ENCODE measurements around the gene ZSWIM7.
A peak's percentile ranks its signal among the peaks of the same experiment; 100 is the strongest.
"Not testable (repeated sequence)": the region's sequence is repeated elsewhere in the genome, so short reads cannot be mapped to it uniquely, and the experiment has no call there.

Gene ZSWIM7

DNA sequence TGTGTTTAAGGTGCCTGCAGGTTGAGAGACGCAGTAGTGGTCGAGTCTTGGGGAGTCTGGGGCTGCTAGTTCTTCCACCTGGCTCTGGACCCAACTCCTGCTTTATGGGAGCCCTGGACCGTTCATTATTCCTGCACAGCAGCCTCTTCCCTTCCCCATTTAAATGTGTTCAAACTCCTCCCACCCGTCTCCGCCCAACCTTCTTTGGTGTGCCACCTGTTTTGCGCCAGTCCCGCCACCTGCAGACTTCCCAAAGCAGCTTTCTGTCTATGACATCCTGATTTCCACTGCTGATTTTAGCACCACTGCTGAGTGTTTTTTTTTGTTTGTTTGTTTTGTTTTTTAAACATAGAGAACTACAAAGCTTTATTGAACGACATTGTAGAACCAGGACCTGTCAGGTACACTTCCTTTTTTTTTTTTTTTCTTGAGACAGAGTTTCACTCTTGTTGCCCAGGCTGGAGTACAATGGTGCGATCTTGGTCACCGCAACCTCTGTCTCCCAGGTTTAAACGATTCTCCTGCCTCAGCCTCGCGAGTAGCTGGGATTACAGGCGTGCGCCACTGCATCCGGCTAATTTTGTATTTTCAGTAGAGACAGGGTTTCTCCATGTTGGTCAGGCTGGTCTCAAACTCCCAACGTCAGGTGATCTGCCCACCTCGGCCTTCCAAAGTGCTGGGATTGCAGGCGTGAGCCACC, 41.7 kb downstream of the ZSWIM7 start:
- DNase-seq (ENCODE audit: low read depth in 2 of 2), result no peak

DNA sequence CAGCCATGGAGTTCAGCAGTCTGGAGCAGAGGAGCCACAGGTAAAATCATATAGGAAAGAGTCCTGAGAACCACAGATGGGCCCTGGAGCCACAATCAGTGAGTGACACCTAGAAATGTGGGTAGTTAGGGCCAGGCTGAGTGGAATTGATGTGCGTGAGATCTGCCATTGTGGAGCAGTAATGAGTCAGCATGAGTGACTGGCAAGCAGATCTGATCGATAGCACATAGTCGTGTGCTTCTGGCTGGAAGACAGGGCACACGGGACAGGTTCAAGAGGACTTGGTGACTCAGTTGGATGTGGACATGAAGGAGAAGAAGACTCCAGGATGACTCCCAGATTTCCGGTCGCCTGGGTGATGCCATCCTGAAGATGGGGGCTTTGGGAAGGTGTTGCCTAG, 42.3 kb downstream of the ZSWIM7 start:
- DNase-seq (ENCODE audit: low read depth in 2 of 2), result peak in 1 of 2 experiments; percentile 11

DNA sequence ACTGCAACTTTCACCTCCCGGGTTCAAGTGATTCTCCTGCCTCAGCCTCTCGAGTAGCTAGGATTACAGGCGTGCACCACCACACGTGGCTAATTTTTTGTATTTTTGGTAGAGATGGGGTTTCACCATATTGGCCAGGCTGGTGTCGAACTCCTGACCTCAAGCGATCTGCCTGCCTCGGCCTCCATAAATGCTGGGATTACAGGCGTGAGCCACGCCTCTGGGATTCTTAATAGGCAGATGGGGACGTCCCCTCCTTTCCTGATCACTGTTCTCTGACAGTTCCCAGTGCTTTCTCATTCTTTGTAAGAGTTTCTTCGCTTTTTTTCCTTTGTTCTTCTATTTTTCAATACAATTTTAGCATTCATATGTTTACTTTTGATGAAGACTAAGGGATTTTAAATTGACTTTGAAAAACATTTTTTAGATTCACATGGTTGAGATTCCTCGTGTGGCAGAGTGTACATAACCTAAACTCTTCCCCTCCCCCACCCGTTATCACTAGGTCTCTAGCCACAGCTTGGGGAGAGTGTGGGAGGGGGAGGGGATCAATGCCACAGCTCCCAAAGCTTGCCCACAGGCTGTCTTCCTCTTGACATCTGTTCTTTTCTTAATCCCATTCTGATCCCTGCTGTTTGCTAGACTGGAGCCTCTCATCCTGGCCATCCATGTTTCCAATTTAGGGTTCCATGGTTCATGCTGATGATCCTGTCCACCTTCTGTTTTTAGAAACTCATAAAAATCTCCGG, 43.5 kb downstream of the ZSWIM7 start:
- DNase-seq (ENCODE audit: low read depth in 2 of 2), result no peak

DNA sequence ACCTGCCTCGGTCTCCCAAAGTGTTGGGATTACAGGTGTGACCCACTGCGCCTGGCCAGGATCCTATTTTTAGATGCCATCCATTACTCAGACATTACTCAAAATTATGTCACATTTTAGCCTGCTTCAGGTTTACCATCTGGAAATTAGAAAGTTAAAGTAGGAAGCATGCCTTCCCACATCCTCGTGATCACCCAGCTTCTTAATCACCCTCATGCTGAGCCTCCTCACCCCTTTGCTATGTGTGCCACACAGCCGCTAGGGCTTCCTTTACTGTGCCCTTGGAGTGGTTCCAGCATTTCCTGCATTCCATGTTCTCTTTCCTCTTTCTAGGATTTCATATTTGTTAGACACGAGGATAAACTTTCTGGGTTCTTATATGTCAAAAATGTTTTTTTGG, 45.3 kb downstream of the ZSWIM7 start:
- DNase-seq (ENCODE audit: low read depth in 2 of 2), result no peak

DNA sequence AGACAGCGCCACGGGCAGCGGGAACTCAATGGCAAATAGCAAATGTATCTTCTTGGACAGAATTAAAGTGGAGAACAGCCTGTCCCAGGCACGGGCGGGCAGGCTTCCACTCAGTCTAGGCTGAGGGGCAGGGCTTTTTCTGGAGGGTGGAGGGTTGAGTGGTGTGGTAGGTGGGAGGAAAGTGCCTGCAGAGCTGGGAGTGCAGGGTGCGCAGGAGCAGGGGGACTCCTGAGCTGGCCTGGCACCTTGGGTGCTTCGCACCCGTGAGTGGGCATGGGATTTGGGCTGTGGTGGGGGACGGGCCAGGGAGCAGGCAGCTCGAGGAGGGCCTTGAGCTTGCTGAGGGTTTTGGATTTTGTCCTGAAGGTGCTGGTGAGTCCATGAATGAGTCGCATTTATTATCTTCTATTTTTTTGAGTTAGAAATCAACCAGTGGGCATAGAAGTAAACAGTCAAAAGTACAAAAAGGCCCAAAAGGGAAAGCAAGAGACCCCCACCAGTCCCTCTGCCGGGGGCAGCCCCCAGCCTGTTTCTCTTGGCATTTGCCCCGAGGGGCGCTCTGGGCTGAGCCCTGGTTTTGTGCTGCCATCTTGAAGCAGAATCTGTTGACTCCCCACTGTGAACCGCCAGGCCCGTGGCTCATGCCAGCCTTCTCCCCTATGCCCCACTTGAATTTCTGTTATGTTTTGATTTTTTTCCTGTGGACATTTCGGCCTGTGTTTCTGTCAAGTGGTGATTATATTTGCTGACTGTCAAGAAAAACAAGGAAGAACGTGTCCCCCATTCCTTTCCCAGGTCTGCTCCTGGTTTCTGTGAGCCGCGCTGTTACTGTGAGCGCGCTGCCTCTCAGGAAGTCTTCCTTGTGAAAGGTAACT, 46.4 kb downstream of the ZSWIM7 start:
- DNase-seq (ENCODE audit: low read depth in 2 of 2), result no peak

DNA sequence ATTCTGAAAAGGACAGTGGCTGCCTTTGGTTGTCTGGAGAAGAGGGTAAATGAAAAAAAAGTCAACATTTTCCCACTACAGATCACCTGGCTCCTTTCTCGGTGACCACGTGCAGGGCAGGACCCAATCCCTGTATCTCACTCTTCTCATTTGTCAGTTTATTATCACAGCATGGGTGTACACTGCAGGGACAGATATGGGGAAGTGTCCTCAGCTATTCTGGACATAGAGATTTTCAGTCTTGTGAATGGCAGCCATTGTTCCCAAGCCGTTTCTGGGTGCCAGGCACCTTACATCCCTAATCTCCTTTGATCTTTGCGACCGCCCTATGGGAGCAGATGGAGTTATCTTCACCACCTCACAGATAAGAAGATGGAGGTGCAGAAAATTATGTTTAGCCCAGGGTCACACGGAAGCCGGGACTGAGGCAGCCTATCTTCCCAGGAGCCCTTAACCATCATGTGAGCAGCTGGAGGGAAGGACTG, 47.4 kb downstream of the ZSWIM7 start:
- no peak for DNase-seq (ENCODE audit: low read depth in 2 of 2)

DNA sequence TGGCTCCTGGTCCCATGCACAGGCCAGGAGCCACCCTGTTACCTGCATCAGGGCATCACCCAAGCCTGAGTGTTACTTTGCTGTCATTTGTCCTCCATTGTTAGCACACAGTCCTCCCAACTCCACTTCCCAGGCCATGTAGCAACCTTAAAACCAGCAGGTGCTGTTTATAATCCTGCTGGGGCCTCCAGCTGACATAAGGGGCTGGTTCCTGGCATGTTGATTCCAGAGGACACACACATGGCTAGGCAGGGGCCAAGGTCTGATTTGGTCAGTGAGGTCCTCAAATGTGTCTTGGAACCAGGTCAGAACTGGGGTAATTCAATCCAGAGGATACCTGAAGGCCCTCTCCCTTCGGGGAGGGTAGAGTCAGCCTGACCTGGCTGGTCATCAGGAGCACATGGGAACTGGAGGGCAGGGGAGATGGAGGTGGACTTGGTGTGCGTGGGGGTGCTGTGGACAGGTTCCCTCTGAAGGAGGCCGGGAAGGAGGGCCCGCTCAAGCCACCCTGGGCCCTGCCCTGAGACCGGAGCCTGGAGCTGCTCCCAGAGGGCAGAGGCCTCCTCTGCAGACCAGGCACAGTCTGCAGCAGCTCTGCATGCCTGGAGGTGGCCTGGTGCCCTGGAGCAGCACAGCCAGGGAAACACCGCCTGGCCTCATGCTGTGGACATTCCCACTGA, 48.0 kb downstream of the ZSWIM7 start:
- DNase-seq (ENCODE audit: low read depth in 2 of 2), result no peak

DNA sequence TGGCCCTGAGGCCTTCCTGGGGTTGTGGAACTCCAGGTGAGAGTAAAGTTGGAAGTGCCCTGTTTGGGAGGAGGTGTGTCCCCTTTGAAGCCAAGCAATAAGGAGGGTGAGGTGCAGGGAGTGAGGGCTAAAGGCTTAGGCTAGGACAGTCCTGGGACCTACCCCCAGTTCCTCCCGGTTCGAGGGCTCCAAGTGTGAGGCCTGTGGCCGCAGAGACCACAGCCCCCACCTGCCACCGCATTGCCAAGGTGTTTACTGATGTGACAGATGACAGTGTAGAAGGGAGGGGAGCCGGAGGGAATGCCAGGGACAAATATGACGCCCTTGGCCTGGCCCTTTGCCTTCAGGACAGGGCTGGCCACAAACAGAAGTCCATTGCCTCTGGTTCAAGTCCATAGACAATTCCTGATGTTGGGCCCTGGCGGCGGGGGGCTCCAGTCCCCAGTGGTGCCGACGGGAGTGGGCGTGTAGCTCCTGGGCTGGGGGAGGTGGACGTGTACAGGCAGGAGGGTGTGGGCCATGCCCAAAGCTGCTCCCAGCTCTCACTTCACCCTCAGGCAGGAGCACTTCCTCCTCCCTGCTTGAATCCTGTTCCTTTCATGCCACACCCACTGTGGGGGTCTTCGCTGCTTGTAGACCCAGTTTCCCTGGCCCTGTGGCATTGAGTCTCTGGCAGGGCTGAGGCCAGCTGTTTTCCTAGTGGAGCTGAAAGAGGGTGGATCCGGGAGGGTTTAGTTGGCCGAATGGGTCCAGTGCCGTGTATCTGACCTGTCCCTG, 51.3 kb downstream of the ZSWIM7 start:
- no peak for DNase-seq (ENCODE audit: low read depth in 2 of 2)

DNA sequence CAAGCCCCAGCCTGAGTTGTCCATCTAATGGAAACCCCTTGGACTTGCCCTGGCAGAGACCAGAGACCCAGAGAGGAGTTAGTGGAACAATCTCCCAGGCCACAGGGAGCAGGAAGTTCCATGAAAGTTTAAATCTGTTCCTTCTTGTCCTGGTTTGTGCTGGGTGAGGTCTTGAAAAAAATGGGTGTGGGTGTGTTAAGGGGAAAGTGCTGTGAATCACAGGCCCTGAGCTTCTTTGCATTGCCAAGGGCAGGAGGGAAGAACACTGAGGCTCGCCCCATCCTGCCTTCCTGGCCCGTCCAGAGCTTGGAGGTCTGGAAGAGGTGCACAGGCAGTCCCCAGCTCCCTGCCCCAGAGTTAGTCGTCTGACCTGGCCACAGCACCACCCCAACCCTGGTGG, 52.2 kb downstream of the ZSWIM7 start:
- no peak for DNase-seq (ENCODE audit: low read depth in 2 of 2)

DNA sequence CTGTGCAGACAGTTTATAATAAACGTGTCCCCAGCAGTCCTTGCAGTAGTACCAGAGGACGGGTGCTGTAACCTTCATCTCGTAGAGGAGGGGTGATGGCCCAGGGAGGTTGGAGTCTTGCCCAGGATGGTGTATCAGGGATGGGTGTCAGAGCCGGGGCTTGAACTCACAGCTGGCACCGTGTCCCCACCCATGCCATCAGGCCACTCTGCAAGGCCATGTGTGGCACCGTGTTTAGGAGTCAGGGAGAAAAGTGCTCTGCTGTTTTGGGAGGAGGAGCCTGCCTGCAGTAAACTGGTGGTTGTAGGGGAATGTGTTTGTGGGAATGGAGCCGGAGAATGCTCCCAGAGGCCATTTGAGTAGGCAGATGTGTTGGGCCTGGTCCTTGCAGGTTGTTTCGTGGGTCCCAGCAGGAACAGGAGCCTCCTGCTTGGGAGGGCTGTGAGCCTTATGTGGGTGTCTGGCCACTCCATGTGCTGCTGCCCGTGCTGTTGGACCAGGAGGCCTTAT, 52.8 kb downstream of the ZSWIM7 start:
- no peak for DNase-seq (ENCODE audit: low read depth in 2 of 2)

DNA sequence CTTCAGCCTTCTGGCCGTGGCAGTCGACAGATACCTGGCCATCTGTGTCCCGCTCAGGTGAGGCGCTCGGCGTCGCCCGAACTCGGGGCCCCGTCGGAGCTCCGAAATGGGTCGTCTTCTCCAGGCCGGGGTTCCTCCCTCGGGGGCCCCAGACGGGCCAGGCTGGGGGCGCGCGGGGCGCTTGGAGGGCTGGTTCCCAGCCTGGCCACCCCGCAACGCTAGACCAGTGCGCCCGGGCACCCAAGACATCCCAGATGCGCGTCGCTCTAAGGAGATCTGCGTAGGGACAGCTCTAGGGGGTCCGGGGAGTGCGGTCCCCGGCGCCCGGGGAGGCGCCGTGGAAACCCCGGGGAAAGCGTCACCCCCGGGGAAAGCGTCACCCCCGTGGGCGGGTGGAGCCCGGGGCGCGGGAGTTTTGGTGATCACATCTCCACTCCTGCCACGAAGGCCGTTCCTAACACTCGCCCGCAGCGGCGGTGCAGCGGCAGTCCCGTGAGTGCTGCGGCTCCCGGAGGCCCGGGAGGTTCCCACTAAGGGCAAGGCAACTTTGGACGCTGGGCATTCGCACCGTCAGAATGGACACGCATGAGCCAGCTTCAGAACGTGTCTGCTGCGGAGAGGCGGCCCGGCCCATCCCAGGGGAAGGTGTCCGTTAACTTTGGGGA, 53.8 kb downstream of the ZSWIM7 start:
- DNase-seq (ENCODE audit: low read depth in 2 of 2), result peak in 1 of 2 experiments; percentile 12

DNA sequence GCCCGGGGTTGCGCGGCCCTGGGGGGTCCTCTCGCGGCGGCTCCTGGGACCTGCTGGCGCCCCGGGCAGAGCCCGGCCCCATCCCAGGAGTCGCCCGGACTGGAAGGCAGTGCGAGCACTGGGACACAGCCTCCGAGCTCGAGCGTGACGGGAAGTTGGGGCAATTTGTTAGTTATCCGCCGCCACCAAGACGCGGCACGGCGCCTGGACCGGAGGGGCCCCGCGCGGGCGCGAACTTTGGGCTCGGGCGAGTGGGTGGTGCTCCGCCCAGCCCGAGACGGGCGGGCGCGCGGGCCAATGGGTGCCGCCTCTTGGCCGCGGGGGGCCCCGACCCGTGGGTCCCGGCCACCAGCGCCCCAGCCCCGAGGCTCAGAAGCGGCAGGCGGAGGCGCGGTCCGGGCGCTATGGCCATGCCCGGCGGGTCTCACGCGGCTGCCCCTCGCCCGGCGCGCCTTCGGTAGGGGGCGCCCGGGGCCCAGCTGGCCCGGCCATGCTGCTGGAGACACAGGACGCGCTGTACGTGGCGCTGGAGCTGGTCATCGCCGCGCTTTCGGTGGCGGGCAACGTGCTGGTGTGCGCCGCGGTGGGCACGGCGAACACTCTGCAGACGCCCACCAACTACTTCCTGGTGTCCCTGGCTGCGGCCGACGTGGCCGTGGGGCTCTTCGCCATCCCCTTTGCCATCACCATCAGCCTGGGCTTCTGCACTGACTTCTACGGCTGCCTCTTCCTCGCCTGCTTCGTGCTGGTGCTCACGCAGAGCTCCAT, 54.6 kb downstream of the ZSWIM7 start, which contains the start of gene ADORA2B:
ADORA2B (plus strand) TSS at position 372 of the 768 bp plus-strand sequence; CDS start at position 491, 119 bp downstream.
- DNase-seq (ENCODE audit: low read depth in 2 of 2), result peak in 1 of 2 experiments; percentile 45

DNA sequence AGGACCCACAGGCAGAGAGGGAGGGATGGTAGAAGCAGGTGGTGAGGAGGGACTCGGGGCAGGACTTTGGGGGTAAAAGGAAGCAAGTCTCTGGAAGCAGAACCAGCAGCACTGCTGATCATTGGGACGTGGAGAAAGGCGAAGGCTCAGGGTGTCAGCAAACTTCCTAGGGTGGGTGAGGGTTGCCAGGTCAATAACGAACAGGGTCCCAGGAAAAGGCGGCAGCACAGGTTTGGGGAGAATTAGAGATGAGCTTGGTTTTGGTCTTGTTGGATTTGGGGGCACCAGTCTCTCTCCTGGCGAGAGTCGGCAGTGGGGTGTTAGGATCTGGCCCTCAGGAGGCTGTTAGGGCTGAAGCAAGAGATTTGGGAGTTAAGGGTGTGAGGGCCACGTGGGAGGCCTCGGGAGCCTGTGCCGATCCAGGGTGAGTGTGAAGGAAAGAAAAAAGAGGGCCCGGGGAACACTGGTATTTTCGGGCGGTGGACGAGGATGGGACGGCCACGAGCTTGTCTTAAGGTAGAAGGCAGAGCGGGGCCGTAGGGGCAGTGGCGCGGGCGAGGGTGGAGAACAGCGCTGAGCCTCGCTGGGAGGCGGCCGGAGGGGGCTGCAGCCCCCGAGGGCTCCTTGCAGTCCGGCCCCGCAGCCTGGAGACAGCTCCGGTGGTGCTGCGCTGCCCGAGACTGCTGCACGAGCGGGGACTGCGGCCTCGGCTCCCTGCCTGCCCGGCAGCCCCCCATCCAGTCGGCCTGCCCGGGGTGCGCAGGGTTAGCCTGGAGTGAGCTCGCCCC, 55.3 kb downstream of the ZSWIM7 start:
- DNase-seq (ENCODE audit: low read depth in 2 of 2), result no peak

DNA sequence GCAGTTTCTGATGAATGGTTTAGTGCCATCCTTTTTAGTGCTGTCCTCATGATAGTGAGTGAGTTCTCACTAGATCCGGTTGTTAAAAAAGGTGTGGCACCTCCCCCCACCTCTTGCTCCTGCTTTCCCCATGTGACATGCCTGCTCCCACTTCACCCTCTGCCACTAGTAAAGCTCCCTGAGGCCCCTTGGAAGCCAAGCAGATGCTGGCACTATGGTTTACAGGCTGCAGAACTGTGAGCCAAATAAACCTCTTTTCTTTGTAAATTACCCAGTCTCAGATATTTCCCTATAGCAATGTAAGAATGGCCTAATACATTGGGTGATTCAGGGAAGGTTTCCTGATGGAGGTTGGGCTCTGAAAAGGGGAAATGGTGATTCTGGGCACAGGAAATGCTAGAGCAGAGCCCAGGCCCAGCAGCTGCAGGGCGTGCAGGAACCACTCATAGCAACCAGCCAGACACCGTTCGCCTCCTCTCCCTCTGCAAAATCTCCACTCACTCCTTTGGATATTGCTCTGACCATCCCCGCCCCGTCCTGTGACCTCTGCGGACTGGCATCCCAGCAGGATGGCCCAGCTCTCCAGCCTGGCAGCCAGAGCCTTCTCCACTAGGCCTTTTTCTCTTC, 57.2 kb downstream of the ZSWIM7 start:
- no peak for DNase-seq (ENCODE audit: low read depth in 2 of 2)

DNA sequence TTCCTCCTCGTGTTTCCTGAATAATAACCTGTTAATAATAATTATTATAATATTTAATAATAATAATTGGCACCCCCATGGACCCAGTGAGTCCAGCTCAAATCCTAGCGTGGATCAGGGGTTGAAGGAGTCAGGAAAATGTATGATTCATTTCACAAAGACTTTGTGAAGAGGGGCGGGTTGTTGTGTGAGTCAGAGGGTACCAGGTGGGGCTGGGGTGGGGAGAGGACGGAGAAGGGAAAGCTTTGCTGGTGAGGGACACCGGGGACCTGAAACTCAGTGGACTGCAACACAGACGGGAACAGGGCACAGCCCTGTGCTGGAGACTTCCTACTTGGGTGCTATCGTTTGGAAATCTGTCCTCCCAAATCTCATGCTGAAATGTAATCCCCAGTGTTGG, 57.7 kb downstream of the ZSWIM7 start:
- no peak for DNase-seq (ENCODE audit: low read depth in 2 of 2)

DNA sequence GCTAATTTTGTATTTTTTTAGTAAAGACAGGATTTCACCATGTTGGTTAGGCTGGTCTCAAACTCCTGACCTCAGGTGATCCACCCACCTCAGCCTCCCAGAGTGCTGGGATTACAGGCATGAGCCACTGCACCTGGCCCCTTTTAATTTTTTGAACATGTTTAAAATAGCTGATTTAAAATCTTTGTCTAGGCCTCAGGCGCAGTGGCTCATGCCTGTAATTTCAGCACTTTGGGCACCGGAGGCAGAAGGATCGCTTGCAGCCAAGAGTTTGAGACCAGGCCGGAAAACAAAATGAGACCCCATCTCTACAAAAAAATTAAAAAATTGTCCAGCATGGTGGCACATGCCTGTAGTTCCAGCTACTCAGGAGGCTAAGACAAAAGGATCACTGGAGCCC, 63.0 kb downstream of the ZSWIM7 start:
- DNase-seq (ENCODE audit: low read depth in 2 of 2), result not testable (repeated sequence)

DNA sequence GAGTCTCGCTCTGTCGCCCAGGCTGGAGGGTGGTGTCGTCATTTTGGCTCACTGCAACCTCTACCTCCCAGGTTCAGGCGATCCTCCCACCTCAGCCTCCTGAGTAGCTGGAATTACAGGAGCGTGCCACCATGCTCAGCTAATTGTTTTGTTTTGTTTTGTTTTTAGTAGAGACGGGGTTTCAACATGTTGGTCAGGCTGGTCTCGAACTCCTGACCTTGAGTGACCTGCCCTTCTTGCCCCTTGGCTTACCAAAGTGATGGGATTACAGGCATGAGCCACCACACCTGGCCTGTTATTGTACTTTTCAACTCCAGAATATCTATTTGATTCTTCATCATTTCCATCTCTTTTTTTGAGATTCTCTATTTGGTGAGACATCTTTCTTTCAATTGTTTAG, 63.6 kb downstream of the ZSWIM7 start:
- no peak for DNase-seq (ENCODE audit: low read depth in 2 of 2)

DNA sequence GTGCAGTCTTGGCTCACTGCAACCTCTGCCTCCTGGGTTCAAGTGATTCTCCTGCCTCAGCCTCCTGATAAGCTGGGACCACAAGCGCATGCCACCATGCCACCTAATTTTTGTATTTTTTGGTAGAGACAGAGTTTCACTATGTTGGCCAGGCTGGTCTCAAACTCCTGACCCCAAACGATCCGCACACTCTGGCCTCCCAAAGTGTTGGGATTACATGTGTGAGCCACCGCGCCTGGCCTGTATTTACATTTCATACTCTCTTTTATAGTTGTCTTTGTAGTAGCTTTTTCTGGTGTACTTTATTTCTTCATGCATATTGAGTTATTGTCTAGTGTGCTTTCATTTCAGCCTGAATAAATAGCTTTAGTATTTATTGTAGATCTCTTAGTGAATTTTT, 64.6 kb downstream of the ZSWIM7 start:
- no peak for DNase-seq (ENCODE audit: low read depth in 2 of 2)

Data from stimulated activated CD4-positive, alpha-beta T cell treated with anti-CD3 and anti-CD28 coated beads, Interleukin-12 subunit alpha, Interleukin-12 subunit beta, amount 100 ng/mL, for 24 hours (primary cell).